Stomach (tissue), 9 donors: Measurements from ENCODE around the gene IRS2. TPM values are rescaled to one million over a fixed set of nuclear protein-coding genes. Genes with fewer than 3 reads are reported as not detected.

Experiments used
- DNase-seq, 2 donors: peaks; one replicate each; pipeline versions ENCODE4 v3.0.0 to v3.0.0-alpha.2; 2013 to 2019
- H3K27ac ChIP-seq, 5 donors: fragments of 200-600 bp in 4 of 5; sonication (generic) in 4 of 5; one replicate each; pipeline ENCODE4 v1.5.1; 2013 to 2019; ENCODE audit warnings: mild to moderate bottlenecking in 1 of 5, moderate library complexity in 1 of 5
- H3K27me3 ChIP-seq, 3 donors: fragments of 200-600 bp; sonication (generic); one replicate each; pipeline ENCODE4 v1.5.1; 2017 to 2019; ENCODE audit warnings: mixed run types in 1 of 3
- H3K36me3 ChIP-seq, 4 donors: fragments of 200-600 bp; sonication (generic); 1 replicate in 3 of 4; 2 replicates in 1 of 4; pipeline ENCODE4 v1.5.1; 2016 to 2019
- H3K4me1 ChIP-seq, 4 donors: fragments of 200-600 bp; sonication (generic); one replicate each; pipeline ENCODE4 v1.5.1; 2016 to 2019
- H3K4me3 ChIP-seq, 4 donors: fragments of 200-600 bp; sonication (generic) in 3 of 4; one replicate each; pipeline ENCODE4 v1.5.1; 2016 to 2019; ENCODE audit warnings: mild to moderate bottlenecking in 1 of 4
- H3K9me3 ChIP-seq, 4 donors: fragments of 200-600 bp; sonication (generic); one replicate each; pipeline ENCODE4 v1.5.1; 2016 to 2019
- EP300 ChIP-seq: sonication (generic); formaldehyde crosslinking; IDR thresholded peaks from one replicate; pipeline ENCODE4 v1.6.1; 2017; ENCODE audit warnings: antibody characterized with exemption
- POLR2A ChIP-seq, 4 donors: fragments of 450-650 bp; IDR thresholded peaks; one replicate each; pipeline ENCODE4 v1.6.1; 2016; ENCODE audit warnings: antibody characterized with exemption in 4 of 4, control low read depth in 2 of 4, mild to moderate bottlenecking in 1 of 4, moderate library complexity in 1 of 4
- POLR2AphosphoS5 ChIP-seq, 3 donors: sonication (generic); formaldehyde crosslinking; IDR thresholded peaks; one replicate each; pipeline ENCODE4 v1.6.1; 2016; ENCODE audit warnings: antibody characterized with exemption in 3 of 3
- WGBS, 5 donors: extraction: QIAGEN DNeasy Blood & Tissue Kit in 3 of 5; methylation state at CpG; one replicate each; pipeline versions ENCODE4 v1.1.5 to v1.1.7; 2013 to 2018; 5-methylcytosine and 5-hydroxymethylcytosine counted together
- intact Hi-C: fragments of 100-400 bp; cut with DNase I; formaldehyde crosslinking; loops from one replicate; pipeline ENCODE4 v1.15.1; 2023; ENCODE audit warnings: low total_unique reads
- polyA plus RNA-seq, 3 donors: library from polyadenylated mRNA; stranded (reverse); fragments of 200-250 nt; gene quantifications; one replicate each; pipeline ENCODE4 v1.2.3, GENCODE V29; 2013
- total RNA-seq, 5 donors: library from RNA; depleted of rRNA; stranded (reverse); fragments of >200 nt; gene quantifications; one replicate each; pipeline versions ENCODE4 v1.1.0 to v1.2.3, GENCODE V29; 2014 to 2016
- TF ChIP-seq, protein P1 (sequence below), 7 experiments: fragments of 450-650 bp in 4 of 7; fragments of 200-600 bp in 3 of 7; sonication (generic) in 3 of 7; IDR thresholded peaks; one replicate each; pipeline ENCODE4 v1.5.1; 2016 to 2019; ENCODE audit warnings: antibody characterized with exemption in 7 of 7, control low read depth in 2 of 7, mild to moderate bottlenecking in 1 of 7
- donor health status: healthy with polysubstance abuse.
- donor health status: Bipolar disorder and iron deficiency.
- donor health status: healthy.

The IRS2 gene
- total and polyA plus RNA-seq, 8 donors = 2.7 to 24.1 (median 11.4) TPM

DNA sequence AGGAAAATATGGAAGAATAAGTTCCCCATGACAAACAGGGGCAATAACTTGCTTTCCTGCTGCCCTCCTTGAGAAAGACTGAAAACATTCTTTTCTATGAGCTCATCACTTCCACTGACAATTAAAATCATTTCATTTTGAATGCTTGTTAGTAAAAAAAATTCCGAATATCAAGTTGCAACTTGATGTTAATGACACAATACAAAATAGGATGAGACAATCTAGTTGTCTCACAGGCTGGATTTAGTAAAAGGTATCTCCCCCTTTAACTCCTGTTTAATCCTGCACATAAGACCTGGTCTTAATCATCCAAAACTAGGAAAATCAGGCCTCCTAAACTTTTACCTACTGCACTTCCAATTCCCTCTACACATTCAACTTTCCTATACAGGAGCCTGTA is 24.7 kb downstream of the IRS2 start:
- 82 to 99% (median 88%) methylated on average over 1 of the region's 1 CpG for WGBS, 5 donors
- no peak for DNase-seq
- Histone ChIP-seq H3K36me3 (peaks cover 0 to 10% (median 0%) of the 10 kb centered on the region in 4 donors), H3K9me3 (no peaks in the 10 kb centered on the region), H3K4me3 (no peak overlapping the region), H3K27me3 (no peaks in the 10 kb centered on the region), H3K27ac (no peak overlapping the region), H3K4me1 (peaks cover 0 to 34% (median 14%) of the 10 kb centered on the region in 4 donors)
- intact Hi-C loops = no loop called here
- TF ChIP-seq POLR2A (IDR thresholded peaks at IDR 0.05) (no peak), EP300 (no peak), POLR2AphosphoS5 (IDR thresholded peaks at IDR 0.05) (no peak)
- TF ChIP-seq, protein P1, sequence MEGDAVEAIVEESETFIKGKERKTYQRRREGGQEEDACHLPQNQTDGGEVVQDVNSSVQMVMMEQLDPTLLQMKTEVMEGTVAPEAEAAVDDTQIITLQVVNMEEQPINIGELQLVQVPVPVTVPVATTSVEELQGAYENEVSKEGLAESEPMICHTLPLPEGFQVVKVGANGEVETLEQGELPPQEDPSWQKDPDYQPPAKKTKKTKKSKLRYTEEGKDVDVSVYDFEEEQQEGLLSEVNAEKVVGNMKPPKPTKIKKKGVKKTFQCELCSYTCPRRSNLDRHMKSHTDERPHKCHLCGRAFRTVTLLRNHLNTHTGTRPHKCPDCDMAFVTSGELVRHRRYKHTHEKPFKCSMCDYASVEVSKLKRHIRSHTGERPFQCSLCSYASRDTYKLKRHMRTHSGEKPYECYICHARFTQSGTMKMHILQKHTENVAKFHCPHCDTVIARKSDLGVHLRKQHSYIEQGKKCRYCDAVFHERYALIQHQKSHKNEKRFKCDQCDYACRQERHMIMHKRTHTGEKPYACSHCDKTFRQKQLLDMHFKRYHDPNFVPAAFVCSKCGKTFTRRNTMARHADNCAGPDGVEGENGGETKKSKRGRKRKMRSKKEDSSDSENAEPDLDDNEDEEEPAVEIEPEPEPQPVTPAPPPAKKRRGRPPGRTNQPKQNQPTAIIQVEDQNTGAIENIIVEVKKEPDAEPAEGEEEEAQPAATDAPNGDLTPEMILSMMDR (IDR thresholded peaks at IDR 0.05) = no peak

DNA sequence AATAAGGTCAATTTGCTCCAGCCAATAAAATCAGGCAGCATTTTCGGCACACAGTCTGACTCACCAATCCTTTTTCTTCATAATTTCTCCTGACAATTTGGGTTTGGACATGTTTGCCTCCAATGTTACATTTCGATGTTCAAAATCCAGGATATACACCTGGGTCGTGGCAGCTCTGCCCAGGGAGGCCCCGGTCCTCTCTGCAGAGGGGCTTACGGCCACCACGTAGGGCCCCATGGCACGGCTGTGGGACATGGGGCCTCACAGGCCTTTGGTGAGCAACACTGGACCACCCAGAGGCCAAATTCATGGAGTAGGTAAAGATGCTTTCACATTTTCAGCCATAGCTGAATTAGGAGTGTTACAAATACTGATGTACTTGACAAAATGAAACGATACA is 25.4 kb downstream of the IRS2 start:
- Histone ChIP-seq H3K27me3 (no peaks in the 10 kb centered on the region), H3K36me3 (peaks cover 2 to 18% (median 6%) of the 10 kb centered on the region in 4 donors), H3K9me3 (no peaks in the 10 kb centered on the region), H3K27ac (no peak overlapping the region), H3K4me1 (peaks cover 0 to 33% (median 13%) of the 10 kb centered on the region in 4 donors), H3K4me3 (no peak overlapping the region)
- no peak for DNase-seq
- intact Hi-C loops = no loop called here
- 81 to 89% (median 82%) methylated on average over 8 of the region's 8 CpGs for WGBS, 5 donors
- TF ChIP-seq POLR2AphosphoS5 (IDR thresholded peaks at IDR 0.05) (no peak), POLR2A (IDR thresholded peaks at IDR 0.05) (no peak), EP300 (no peak)
- TF ChIP-seq, protein P1 (IDR thresholded peaks at IDR 0.05) = no peak

DNA sequence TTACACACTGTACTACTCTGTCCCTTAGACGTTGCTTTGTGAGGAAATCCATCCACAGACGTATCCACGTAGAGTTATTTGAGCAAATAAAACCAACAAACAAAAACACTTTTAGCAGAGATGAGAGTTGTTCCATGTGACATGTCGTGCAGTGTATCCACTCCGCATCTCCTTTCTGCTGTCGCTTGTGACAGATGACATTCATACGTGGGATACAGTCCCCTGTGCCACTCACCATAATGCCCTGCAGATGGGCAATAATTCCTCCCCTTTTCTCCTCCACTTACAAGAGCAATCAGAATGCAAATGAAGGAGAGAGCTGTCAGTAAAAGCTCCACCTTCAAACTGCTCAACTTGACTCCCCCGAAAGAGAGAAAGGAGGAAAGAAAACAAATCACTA is 26.0 kb downstream of the IRS2 start:
- Histone ChIP-seq H3K27ac (no peak overlapping the region), H3K4me1 (peaks cover 0 to 33% (median 13%) of the 10 kb centered on the region in 4 donors), H3K36me3 (peaks cover 7 to 23% (median 12%) of the 10 kb centered on the region in 4 donors), H3K27me3 (no peaks in the 10 kb centered on the region), H3K9me3 (no peaks in the 10 kb centered on the region), H3K4me3 (no peak overlapping the region)
- intact Hi-C loops = no loop called here
- DNase-seq = no peak
- 82 to 88% (median 87%) methylated on average over 8 of the region's 8 CpGs for WGBS, 5 donors
- TF ChIP-seq POLR2A (IDR thresholded peaks at IDR 0.05) (no peak), EP300 (no peak), POLR2AphosphoS5 (IDR thresholded peaks at IDR 0.05) (no peak)
- TF ChIP-seq, protein P1 (IDR thresholded peaks at IDR 0.05) = no peak

DNA sequence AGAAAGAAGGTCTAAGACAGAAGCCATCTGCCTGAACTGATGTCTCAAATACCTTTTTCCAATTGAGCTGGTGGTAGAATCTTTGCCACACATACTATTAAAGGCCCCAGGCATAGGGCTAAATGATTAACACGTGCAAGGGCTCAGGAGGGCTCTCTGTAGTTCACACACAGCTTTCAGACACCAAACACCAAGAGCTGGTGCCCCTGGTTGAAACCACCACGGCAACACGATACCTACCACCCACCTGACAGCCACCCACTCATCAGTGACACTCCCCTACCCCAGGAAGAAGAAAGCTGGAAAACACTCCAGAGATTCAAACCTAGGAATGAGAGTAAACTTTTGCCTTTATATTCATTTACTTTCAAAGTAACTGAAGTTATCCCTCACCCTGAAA is 26.8 kb downstream of the IRS2 start:
- H3K27ac ChIP-seq = no peak overlapping the region
- WGBS, 5 donors = 76 to 86% (median 84%) methylated on average over 3 of the region's 3 CpGs
- TF ChIP-seq, protein P1 (IDR thresholded peaks at IDR 0.05) = no peak
- TF ChIP-seq POLR2AphosphoS5 (IDR thresholded peaks at IDR 0.05) (no peak), POLR2A (IDR thresholded peaks at IDR 0.05) (no peak), EP300 (no peak)

More for the DNA sequence above, 26.8 kb downstream of the IRS2 start:
- Histone ChIP-seq H3K4me3 (no peak overlapping the region), H3K27me3 (no peaks in the 10 kb centered on the region), H3K9me3 (no peaks in the 10 kb centered on the region), H3K36me3 (peaks cover 7 to 31% (median 20%) of the 10 kb centered on the region in 4 donors), H3K4me1 (peaks cover 0 to 25% (median 8%) of the 10 kb centered on the region in 4 donors)
- intact Hi-C loops = no loop called here
- DNase-seq = no peak
